ENCODE results near the gene CALML5.

The CALML5 gene

GRCh38 chr10:5540891-5541290, 41.5 kb upstream of the CALML5 start:
- Histone ChIP-seq H3K27ac (ENCODE audit: low read depth, low read length) (no peak overlapping the region), H3K9me3 (ENCODE audit: low read length) (no peaks in the 10 kb centered on the region), H3K4me1 (ENCODE audit: insufficient read depth, low read length) (no peaks in the 10 kb centered on the region), H3K27me3 (ENCODE audit: control insufficient read depth in 1 of 2, insufficient read depth in 2 of 2, low read length in 2 of 2) (no peaks in the 10 kb centered on the region), H3K36me3 (ENCODE audit: insufficient read depth, low read length) (no peaks in the 10 kb centered on the region), H3K9ac (ENCODE audit: low read length) (no peak overlapping the region), H3K4me3 (ENCODE audit: low read depth in 1 of 2, low read length in 2 of 2) (no peak overlapping the region)

GRCh38 chr10:5540080-5540479, 40.7 kb upstream of the CALML5 start:
- no peak overlapping the region for H3K4me3 ChIP-seq (ENCODE audit: low read depth in 1 of 2, low read length in 2 of 2)
- H3K27me3 ChIP-seq (ENCODE audit: control insufficient read depth in 1 of 2, insufficient read depth in 2 of 2, low read length in 2 of 2), result no peaks in the 10 kb centered on the region
- no peaks in the 10 kb centered on the region for H3K9me3 ChIP-seq (ENCODE audit: low read length)
- no peak overlapping the region for H3K9ac ChIP-seq (ENCODE audit: low read length)
- no peak overlapping the region for H3K27ac ChIP-seq (ENCODE audit: low read depth, low read length)
- H3K36me3 ChIP-seq (ENCODE audit: insufficient read depth, low read length), result no peaks in the 10 kb centered on the region
- H3K4me1 ChIP-seq (ENCODE audit: insufficient read depth, low read length), result no peaks in the 10 kb centered on the region

- no peaks in the 10 kb centered on the region for H3K9me3 ChIP-seq (ENCODE audit: low read length)
- H3K27ac ChIP-seq (ENCODE audit: low read depth, low read length), result no peak overlapping the region
- no peak overlapping the region for H3K4me3 ChIP-seq (ENCODE audit: low read depth in 1 of 2, low read length in 2 of 2)
- H3K27me3 ChIP-seq (ENCODE audit: control insufficient read depth in 1 of 2, insufficient read depth in 2 of 2, low read length in 2 of 2), result no peaks in the 10 kb centered on the region
- H3K9ac ChIP-seq (ENCODE audit: low read length), result no peak overlapping the region
- no peaks in the 10 kb centered on the region for H3K36me3 ChIP-seq (ENCODE audit: insufficient read depth, low read length)
- H3K4me1 ChIP-seq (ENCODE audit: insufficient read depth, low read length), result no peaks in the 10 kb centered on the region
Measured at GRCh38 chr10:5538892-5539651, 39.7 kb upstream of the CALML5 start.

GRCh38 chr10:5538446-5538845, 39.1 kb upstream of the CALML5 start:
- Histone ChIP-seq H3K27ac (ENCODE audit: low read depth, low read length) (no peak overlapping the region), H3K9me3 (ENCODE audit: low read length) (no peaks in the 10 kb centered on the region), H3K27me3 (ENCODE audit: control insufficient read depth in 1 of 2, insufficient read depth in 2 of 2, low read length in 2 of 2) (no peaks in the 10 kb centered on the region), H3K4me1 (ENCODE audit: insufficient read depth, low read length) (no peaks in the 10 kb centered on the region), H3K36me3 (ENCODE audit: insufficient read depth, low read length) (no peaks in the 10 kb centered on the region), H3K4me3 (ENCODE audit: low read depth in 1 of 2, low read length in 2 of 2) (no peak overlapping the region), H3K9ac (ENCODE audit: low read length) (no peak overlapping the region)

GRCh38 chr10:5537684-5538083, 38.3 kb upstream of the CALML5 start:
- Histone ChIP-seq H3K36me3 (ENCODE audit: insufficient read depth, low read length) (no peaks in the 10 kb centered on the region), H3K27me3 (ENCODE audit: control insufficient read depth in 1 of 2, insufficient read depth in 2 of 2, low read length in 2 of 2) (no peaks in the 10 kb centered on the region), H3K27ac (ENCODE audit: low read depth, low read length) (no peak overlapping the region), H3K9ac (ENCODE audit: low read length) (no peak overlapping the region), H3K4me3 (ENCODE audit: low read depth in 1 of 2, low read length in 2 of 2) (no peak overlapping the region), H3K4me1 (ENCODE audit: insufficient read depth, low read length) (no peaks in the 10 kb centered on the region), H3K9me3 (ENCODE audit: low read length) (no peaks in the 10 kb centered on the region)

- no peak overlapping the region for H3K27ac ChIP-seq (ENCODE audit: low read depth, low read length)
- no peaks in the 10 kb centered on the region for H3K36me3 ChIP-seq (ENCODE audit: insufficient read depth, low read length)
- H3K4me3 ChIP-seq (ENCODE audit: low read depth in 1 of 2, low read length in 2 of 2), result no peak overlapping the region
- no peaks in the 10 kb centered on the region for H3K27me3 ChIP-seq (ENCODE audit: control insufficient read depth in 1 of 2, insufficient read depth in 2 of 2, low read length in 2 of 2)
- H3K9ac ChIP-seq (ENCODE audit: low read length), result no peak overlapping the region
- H3K9me3 ChIP-seq (ENCODE audit: low read length), result no peaks in the 10 kb centered on the region
- H3K4me1 ChIP-seq (ENCODE audit: insufficient read depth, low read length), result no peaks in the 10 kb centered on the region
Measured at GRCh38 chr10:5536486-5537081, 37.2 kb upstream of the CALML5 start.

GRCh38 chr10:5534880-5535856, 35.8 kb upstream of the CALML5 start:
- peaks cover 13% of the 10 kb centered on the region for H3K4me1 ChIP-seq (ENCODE audit: insufficient read depth, low read length)
- H3K27ac ChIP-seq (ENCODE audit: low read depth, low read length), result no peak overlapping the region
- H3K36me3 ChIP-seq (ENCODE audit: insufficient read depth, low read length), result no peaks in the 10 kb centered on the region
- no peaks in the 10 kb centered on the region for H3K27me3 ChIP-seq (ENCODE audit: control insufficient read depth in 1 of 2, insufficient read depth in 2 of 2, low read length in 2 of 2)
- no peak overlapping the region for H3K4me3 ChIP-seq (ENCODE audit: low read depth in 1 of 2, low read length in 2 of 2)
- no peaks in the 10 kb centered on the region for H3K9me3 ChIP-seq (ENCODE audit: low read length)
- no peak overlapping the region for H3K9ac ChIP-seq (ENCODE audit: low read length)

- Histone ChIP-seq H3K9me3 (ENCODE audit: low read length) (no peaks in the 10 kb centered on the region), H3K27ac (ENCODE audit: low read depth, low read length) (no peak overlapping the region), H3K9ac (ENCODE audit: low read length) (no peak overlapping the region), H3K4me3 (ENCODE audit: low read depth in 1 of 2, low read length in 2 of 2) (no peak overlapping the region), H3K27me3 (ENCODE audit: control insufficient read depth in 1 of 2, insufficient read depth in 2 of 2, low read length in 2 of 2) (no peaks in the 10 kb centered on the region), H3K36me3 (ENCODE audit: insufficient read depth, low read length) (no peaks in the 10 kb centered on the region), H3K4me1 (ENCODE audit: insufficient read depth, low read length) (peaks cover 22% of the 10 kb centered on the region)
Measured at GRCh38 chr10:5534051-5534821, 34.9 kb upstream of the CALML5 start.

GRCh38 chr10:5533098-5533731, 33.8 kb upstream of the CALML5 start:
- H3K36me3 ChIP-seq (ENCODE audit: insufficient read depth, low read length), result no peaks in the 10 kb centered on the region
- no peak overlapping the region for H3K9ac ChIP-seq (ENCODE audit: low read length)

GRCh38 chr10:5532618-5533097, 33.3 kb upstream of the CALML5 start:
- Histone ChIP-seq H3K9me3 (ENCODE audit: low read length) (no peaks in the 10 kb centered on the region), H3K9ac (ENCODE audit: low read length) (no peak overlapping the region), H3K4me1 (ENCODE audit: insufficient read depth, low read length) (peaks cover 27% of the 10 kb centered on the region), H3K4me3 (ENCODE audit: low read depth in 1 of 2, low read length in 2 of 2) (no peak overlapping the region), H3K27me3 (ENCODE audit: control insufficient read depth in 1 of 2, insufficient read depth in 2 of 2, low read length in 2 of 2) (no peaks in the 10 kb centered on the region), H3K27ac (ENCODE audit: low read depth, low read length) (no peak overlapping the region), H3K36me3 (ENCODE audit: insufficient read depth, low read length) (no peaks in the 10 kb centered on the region)

More at GRCh38 chr10:5533098-5533731, 33.8 kb upstream of the CALML5 start:
- Histone ChIP-seq H3K9me3 (ENCODE audit: low read length) (no peaks in the 10 kb centered on the region), H3K27me3 (ENCODE audit: control insufficient read depth in 1 of 2, insufficient read depth in 2 of 2, low read length in 2 of 2) (no peaks in the 10 kb centered on the region), H3K4me1 (ENCODE audit: insufficient read depth, low read length) (peaks cover 27% of the 10 kb centered on the region), H3K27ac (ENCODE audit: low read depth, low read length) (no peak overlapping the region), H3K4me3 (ENCODE audit: low read depth in 1 of 2, low read length in 2 of 2) (no peak overlapping the region)
